ENCODE measurements around the gene ARHGAP9.

Gene ARHGAP9

DNA sequence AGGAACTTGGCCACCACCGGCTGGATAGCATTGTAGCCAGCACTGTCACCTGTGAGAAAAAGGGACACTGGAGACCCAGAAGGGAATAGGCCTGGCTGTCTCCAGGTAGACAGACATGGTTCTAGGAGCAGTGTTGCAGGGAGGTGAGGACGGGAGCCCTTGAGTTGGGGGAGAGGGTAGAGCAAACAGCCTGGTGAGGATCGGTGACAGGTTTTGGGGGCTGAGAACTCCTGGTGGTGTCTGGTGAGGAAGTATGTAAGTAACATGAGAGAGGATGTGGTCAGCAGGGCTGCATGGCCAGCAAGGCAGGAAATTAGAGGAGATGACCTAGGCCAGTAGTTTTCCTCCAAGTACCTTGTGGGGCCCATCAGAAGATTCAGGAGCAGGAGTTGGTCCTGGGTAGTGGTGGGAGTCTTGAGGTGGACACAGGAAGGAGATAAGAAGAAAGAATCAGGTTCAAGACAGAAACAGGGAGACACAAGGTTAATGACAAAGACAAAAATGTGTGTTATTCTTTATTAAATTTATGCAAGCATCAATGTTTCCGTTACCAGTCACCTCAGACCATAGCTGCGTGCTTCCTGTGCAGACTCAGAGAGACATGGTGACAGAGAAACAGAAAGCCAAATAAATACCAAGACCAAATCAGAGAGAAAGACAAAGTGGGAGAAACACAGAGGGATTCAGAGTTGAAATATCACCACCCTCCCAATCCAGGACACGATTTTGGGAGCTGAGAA, at the start of gene ARHGAP9:
Gene ARHGAP9, minus strand, starts transcription at position 491 of the 740 bp plus-strand sequence. Its CDS starts 460 bp downstream, at position 31.
- no peak within 1 kb of the TSS for H3K27ac ChIP-seq
- no peak for TF ChIP-seq ZFX (IDR thresholded peaks at IDR 0.05)
- no peak for TF ChIP-seq CTCF (conservative IDR thresholded peaks at IDR 0.05)

DNA sequence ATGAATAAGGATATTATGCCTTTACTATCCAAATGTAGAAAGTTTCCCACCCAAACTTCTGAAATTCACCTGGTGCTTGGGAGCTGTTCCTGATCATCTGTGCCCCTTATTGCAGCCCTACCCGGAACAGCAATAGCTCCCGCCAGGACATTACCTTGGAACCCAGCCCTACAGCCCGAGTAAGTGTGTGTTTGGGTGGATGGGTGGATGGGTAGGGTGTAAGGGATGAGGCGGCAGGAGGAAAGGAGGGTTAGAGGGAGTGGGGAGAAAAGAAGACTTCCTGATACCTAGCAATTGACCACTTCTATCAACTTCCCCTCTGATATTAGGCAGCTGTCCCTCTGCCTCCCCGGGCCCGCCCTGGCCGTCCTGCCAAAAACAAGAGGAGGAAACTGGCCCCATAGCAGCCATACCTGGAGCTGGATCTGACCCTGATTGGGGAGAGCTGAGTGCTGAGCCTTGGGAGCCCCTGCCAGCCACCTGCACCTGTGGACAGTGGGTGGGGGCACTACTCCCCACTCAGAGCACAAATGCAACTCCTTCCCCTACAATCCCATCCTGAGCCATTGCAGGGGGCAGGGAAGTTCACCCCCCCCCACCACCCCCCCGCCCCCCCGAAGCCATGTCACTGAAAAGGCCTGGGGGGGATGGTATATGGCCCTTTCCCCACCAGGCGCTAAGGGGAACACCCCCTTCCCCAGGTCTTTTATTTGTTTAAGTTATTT, 49.3 kb upstream of the ARHGAP9 start:
- no peak overlapping the region for H3K27ac ChIP-seq
- TF ChIP-seq ZFX (IDR thresholded peaks at IDR 0.05) (no peak), CTCF (conservative IDR thresholded peaks at IDR 0.05) (no peak)

DNA sequence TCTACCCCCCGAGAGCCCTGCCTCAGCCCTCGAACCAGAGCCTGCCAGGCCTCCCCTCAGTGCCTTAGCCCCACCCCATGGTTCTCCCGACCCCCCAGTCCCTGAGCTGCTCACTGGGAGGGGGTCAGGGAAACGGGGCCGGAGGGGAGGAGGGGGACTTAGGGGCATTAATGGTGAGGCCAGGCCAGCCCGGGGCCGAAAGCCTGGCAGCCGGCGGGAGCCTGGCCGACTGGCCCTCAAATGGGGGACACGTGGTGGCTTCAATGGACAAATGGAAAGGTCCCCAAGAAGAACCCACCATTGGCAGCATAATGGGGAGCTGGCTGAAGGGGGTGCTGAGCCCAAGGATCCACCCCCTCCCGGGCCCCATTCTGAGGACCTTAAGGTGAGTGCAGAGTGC, 48.5 kb upstream of the ARHGAP9 start:
- TF ChIP-seq CTCF (conservative IDR thresholded peaks at IDR 0.05) (no peak), ZFX (IDR thresholded peaks at IDR 0.05) (no peak)
- H3K27ac ChIP-seq = no peak overlapping the region

GRCh38 chr12:57527184-57527583, 47.5 kb upstream of the ARHGAP9 start:
- no peak for TF ChIP-seq ZFX (IDR thresholded peaks at IDR 0.05)
- no peak for TF ChIP-seq CTCF (conservative IDR thresholded peaks at IDR 0.05)
- no peak overlapping the region for H3K27ac ChIP-seq

GRCh38 chr12:57526477-57527126, 46.9 kb upstream of the ARHGAP9 start:
- no peak for TF ChIP-seq CTCF (conservative IDR thresholded peaks at IDR 0.05)
- no peak for TF ChIP-seq ZFX (IDR thresholded peaks at IDR 0.05)

GRCh38 chr12:57525615-57526383, 46.1 kb upstream of the ARHGAP9 start:
- H3K27ac ChIP-seq = no peak overlapping the region
- no peak for TF ChIP-seq CTCF (conservative IDR thresholded peaks at IDR 0.05)
- no peak for TF ChIP-seq ZFX (IDR thresholded peaks at IDR 0.05)

More at GRCh38 chr12:57526477-57527126, 46.9 kb upstream of the ARHGAP9 start:
- no peak overlapping the region for H3K27ac ChIP-seq
